ENCODE results near the gene EIF2D.

EIF2D gene, protein sequence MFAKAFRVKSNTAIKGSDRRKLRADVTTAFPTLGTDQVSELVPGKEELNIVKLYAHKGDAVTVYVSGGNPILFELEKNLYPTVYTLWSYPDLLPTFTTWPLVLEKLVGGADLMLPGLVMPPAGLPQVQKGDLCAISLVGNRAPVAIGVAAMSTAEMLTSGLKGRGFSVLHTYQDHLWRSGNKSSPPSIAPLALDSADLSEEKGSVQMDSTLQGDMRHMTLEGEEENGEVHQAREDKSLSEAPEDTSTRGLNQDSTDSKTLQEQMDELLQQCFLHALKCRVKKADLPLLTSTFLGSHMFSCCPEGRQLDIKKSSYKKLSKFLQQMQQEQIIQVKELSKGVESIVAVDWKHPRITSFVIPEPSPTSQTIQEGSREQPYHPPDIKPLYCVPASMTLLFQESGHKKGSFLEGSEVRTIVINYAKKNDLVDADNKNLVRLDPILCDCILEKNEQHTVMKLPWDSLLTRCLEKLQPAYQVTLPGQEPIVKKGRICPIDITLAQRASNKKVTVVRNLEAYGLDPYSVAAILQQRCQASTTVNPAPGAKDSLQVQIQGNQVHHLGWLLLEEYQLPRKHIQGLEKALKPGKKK

DNA sequence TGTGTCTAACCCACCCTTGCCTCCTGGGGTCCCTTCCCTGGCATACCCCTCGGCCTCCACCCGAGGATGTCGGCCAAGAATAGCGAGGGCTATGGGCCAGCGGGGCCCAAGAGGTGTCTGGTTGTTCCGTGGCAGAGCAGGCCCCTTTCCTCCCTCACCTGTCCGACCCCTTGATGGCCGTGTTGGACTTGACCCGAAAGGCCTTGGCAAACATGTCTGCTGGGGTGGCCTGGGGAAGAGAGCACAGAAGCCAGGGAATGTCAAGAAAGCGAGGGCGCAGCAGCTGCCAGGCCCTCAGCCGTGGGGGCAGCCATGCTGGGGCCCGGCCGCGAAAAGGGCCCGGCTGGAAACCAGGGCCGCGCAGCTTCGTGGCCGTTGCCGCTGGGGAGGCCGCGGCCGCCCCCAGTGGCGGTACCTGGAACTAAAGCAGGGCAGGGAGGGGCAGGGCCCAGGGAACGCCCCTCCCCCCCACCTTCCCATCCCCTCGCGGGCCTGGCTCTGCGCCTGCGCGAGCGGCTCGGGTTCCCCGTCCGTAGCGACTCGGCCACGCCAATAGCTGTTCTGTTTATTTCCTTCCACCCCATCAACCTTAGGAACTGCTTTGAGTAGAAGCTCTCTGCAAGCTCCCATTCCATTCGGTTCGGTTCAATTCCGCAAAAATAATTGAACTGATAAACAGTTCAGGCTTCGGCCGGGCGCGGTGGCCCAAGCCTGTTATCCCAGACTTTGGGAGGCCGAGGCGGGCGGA is at the start of gene EIF2D:
Gene EIF2D (minus strand): TSS at position 337 of the 748 bp plus-strand sequence. CDS start 123 bp downstream, at position 214.
- Mint-ChIP-seq H3K27me3 (ENCODE audit: low read depth) (peaks cover 4% of the 10 kb centered on the region), H3K9me3 (no peaks in the 10 kb centered on the region), H3K27ac (peak within 1 kb of the TSS; percentile 91 to 97 (median 92)), H3K4me3 (peak within 1 kb of the TSS; percentile 93 to 96 (median 94)), H3K4me1 (peaks cover 22% of the 10 kb centered on the region), H3K36me3 (ENCODE audit: low read depth) (peaks cover 21% of the 10 kb centered on the region)
- TF ChIP-seq, protein P1, sequence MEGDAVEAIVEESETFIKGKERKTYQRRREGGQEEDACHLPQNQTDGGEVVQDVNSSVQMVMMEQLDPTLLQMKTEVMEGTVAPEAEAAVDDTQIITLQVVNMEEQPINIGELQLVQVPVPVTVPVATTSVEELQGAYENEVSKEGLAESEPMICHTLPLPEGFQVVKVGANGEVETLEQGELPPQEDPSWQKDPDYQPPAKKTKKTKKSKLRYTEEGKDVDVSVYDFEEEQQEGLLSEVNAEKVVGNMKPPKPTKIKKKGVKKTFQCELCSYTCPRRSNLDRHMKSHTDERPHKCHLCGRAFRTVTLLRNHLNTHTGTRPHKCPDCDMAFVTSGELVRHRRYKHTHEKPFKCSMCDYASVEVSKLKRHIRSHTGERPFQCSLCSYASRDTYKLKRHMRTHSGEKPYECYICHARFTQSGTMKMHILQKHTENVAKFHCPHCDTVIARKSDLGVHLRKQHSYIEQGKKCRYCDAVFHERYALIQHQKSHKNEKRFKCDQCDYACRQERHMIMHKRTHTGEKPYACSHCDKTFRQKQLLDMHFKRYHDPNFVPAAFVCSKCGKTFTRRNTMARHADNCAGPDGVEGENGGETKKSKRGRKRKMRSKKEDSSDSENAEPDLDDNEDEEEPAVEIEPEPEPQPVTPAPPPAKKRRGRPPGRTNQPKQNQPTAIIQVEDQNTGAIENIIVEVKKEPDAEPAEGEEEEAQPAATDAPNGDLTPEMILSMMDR (IDR thresholded peaks at IDR 0.05; ENCODE audit: unreplicated experiment in 3 of 3): peak; percentile 99

- H3K4me1 Mint-ChIP-seq: peaks cover 78% of the 10 kb centered on the region
- TF ChIP-seq, protein P1 (IDR thresholded peaks at IDR 0.05; ENCODE audit: unreplicated experiment in 3 of 3): no peak
- peaks cover 61% of the 10 kb centered on the region for H3K27me3 Mint-ChIP-seq (ENCODE audit: low read depth)
- no peaks in the 10 kb centered on the region for H3K9me3 Mint-ChIP-seq
- H3K36me3 Mint-ChIP-seq (ENCODE audit: low read depth): no peaks in the 10 kb centered on the region
- no peak overlapping the region for H3K27ac Mint-ChIP-seq
- no peak overlapping the region for H3K4me3 Mint-ChIP-seq
Measured at GRCh38 chr1:206661161-206661820, 49.0 kb upstream of the EIF2D start.

DNA sequence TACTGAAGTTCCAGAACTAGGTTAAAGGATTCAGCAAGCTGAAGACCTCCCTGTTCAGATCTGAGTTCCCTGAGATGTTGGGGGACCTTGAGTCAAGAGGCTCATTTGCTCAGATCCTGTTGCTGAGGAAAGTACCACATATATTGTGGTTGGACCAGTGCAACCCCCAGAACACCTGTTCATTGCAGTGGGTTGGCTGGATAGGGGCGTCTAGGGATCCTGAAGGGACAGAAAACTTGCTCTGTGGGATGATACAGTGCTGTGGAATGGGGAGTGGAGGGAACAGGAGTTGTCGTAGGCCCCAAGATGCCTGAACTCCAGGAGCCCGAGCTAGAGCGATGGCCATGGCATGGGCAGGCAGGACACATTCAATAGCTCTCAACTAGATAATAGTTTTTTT is 47.9 kb upstream of the EIF2D start:
- peaks cover 73% of the 10 kb centered on the region for H3K4me1 Mint-ChIP-seq
- peak overlapping the region in 1 of 3 experiments; percentile 41 for H3K4me3 Mint-ChIP-seq
- peak overlapping the region in 1 of 3 experiments; percentile 52 for H3K27ac Mint-ChIP-seq
- H3K27me3 Mint-ChIP-seq (ENCODE audit: low read depth): peaks cover 55% of the 10 kb centered on the region
- TF ChIP-seq, protein P1 (IDR thresholded peaks at IDR 0.05; ENCODE audit: unreplicated experiment in 3 of 3): no peak
- no peaks in the 10 kb centered on the region for H3K36me3 Mint-ChIP-seq (ENCODE audit: low read depth)
- no peaks in the 10 kb centered on the region for H3K9me3 Mint-ChIP-seq

DNA sequence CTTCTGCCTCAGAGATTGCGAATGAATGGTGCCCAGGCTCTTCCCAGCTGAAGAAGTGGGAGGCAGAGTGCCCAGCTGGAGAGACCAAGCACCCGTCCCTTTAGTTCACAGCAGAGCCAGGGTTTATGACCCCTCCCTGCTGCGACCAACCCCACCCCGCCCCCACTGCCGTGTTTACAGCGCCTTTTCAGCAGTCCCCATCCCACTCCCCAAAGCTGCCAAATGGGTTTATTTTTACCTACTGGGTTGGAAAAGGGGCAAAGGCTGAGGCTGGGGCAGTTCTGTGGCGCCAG is 46.7 kb upstream of the EIF2D start:
- Mint-ChIP-seq H3K4me3 (peak overlapping the region in 1 of 3 experiments; percentile 14), H3K4me1 (peaks cover 71% of the 10 kb centered on the region), H3K36me3 (ENCODE audit: low read depth) (no peaks in the 10 kb centered on the region), H3K27me3 (ENCODE audit: low read depth) (peaks cover 47% of the 10 kb centered on the region), H3K27ac (peak overlapping the region; percentile 38 to 52 (median 39)), H3K9me3 (no peaks in the 10 kb centered on the region)
- TF ChIP-seq, protein P1 (IDR thresholded peaks at IDR 0.05; ENCODE audit: unreplicated experiment in 3 of 3): no peak

- H3K36me3 Mint-ChIP-seq (ENCODE audit: low read depth): no peaks in the 10 kb centered on the region
- H3K27ac Mint-ChIP-seq: peak overlapping the region; percentile 38 to 52 (median 39)
- no peaks in the 10 kb centered on the region for H3K9me3 Mint-ChIP-seq
- H3K4me1 Mint-ChIP-seq: peaks cover 66% of the 10 kb centered on the region
- peaks cover 42% of the 10 kb centered on the region for H3K27me3 Mint-ChIP-seq (ENCODE audit: low read depth)
- TF ChIP-seq, protein P1 (IDR thresholded peaks at IDR 0.05; ENCODE audit: unreplicated experiment in 3 of 3): peak; percentile 52 to 71 (median 62)
- peak overlapping the region in 1 of 3 experiments; percentile 21 for H3K4me3 Mint-ChIP-seq
Measured at GRCh38 chr1:206658264-206658980, 46.2 kb upstream of the EIF2D start.
